Measurements from ENCODE around the gene MAP3K21.

The MAP3K21 gene

DNA sequence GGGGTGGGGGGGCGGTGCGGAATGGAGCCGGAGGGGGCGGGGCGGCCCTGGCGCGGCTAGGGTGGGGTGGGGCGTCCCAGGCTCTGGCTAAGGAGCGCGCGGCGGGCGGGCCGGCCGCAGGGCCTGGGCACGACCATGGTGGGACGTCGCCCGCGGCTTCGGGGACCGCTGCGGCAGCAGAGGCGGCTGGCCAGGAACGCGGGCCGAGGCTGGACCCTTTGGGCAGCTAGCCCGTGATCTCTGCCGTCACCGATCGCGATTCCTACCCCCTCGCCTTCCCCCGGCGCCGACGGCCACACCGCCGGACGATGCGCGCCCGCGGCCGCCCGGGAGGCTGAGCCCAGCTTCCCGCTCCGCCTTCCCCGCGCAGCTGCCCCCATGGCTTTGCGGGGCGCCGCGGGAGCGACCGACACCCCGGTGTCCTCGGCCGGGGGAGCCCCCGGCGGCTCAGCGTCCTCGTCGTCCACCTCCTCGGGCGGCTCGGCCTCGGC is at the start of gene MAP3K21:
Gene MAP3K21 (plus strand): TSS at position 74 of the 491 bp plus-strand sequence. CDS start 305 bp downstream, at position 379.
- ATAC-seq (no peak), DNase-seq (no peak)

DNA sequence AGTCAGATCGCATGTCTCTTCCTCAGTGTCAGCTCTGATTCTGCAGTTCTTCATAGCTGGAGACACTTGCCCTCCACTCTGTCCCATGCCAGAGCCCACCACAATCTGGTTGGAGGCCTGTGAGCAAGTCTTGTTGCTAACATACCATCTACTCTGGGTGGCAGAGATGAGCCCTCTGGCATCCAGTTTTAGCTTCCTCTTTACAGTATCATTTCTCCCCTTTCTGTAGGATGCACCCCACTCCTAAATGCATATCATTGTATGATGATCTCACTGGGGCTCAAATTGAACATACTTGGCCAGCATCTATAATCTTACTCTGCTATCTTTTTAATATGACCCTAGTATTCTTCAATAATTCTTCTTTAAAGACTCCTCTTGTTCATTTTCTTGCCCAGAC is 48.9 kb upstream of the MAP3K21 start:
- ATAC-seq, result no peak
- no peak for DNase-seq

DNA sequence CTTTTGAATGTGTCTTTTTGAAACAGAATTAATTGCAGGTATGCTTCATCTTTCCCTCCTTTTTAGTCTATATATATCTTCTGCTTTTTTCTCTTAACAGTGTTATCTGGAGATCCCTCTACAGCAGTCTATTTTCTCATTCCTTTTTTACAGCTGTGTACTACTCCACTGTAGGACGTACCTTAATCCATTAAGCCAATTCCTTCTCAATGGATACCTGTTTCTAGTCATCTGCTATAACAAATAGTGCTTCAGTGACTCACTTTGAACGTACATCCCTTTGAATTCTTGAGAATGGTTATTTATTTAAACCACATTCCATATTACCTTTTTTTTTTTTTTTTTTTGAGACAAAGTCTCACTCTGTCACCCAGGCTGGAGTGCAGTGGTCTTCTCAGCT is 47.6 kb upstream of the MAP3K21 start:
- DNase-seq (no peak), ATAC-seq (no peak)

DNA sequence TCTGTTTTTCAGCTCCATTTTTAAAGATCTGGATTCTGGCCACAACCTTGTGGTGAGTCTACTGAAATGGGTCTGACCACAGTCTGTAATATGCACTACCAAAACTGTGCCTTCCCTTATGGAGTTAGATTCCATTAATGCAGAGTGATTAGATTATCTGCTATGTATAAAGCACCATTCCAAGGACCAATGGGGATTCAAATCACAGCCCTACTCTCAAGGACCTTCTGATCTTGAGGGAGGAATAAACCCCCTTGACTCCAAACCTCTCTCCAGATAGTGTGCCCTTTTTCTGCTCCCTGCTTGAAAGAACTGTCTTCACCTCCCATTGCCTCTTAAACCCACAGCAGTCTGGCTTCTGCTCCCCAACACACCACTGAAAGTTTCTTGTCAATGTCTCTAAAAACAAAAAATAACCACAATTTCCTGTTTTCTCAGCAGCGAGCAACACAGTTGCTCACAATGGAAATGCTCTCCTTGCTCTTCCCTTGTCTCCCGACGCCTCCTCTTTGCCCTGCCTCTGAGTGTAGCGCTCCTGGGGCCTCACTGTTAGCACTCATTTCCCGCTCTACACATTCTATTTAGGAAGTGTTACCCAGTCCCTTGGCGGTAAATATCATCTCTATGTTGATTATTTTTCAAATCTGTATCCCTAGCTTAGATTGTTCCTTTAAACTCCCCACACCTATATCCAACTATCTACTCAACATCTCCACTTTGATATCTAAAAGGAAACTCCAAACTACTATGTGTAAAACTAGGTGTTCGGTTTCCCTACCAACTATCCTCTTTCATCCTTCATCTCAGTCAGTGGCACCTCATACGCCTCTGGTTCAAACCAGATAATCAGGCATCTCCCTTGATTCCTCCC is 45.6 kb upstream of the MAP3K21 start:
- ATAC-seq (peak; percentile 75), DNase-seq (peak; percentile 6)

DNA sequence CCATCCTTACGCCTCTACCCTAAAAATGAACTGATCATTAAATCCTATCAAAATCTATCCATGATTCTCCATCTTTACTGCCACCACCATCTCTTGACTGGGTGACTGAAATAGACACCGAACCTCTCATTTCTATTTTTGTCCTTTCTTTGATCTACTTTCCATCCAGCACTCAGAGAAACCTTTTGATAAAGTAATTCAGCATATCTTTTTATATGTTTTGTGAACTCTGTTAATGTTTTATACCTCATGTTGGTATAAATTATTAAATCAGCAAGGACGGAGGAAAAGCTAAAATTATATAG is 45.0 kb upstream of the MAP3K21 start:
- no peak for DNase-seq
- ATAC-seq, result peak; percentile 8

DNA sequence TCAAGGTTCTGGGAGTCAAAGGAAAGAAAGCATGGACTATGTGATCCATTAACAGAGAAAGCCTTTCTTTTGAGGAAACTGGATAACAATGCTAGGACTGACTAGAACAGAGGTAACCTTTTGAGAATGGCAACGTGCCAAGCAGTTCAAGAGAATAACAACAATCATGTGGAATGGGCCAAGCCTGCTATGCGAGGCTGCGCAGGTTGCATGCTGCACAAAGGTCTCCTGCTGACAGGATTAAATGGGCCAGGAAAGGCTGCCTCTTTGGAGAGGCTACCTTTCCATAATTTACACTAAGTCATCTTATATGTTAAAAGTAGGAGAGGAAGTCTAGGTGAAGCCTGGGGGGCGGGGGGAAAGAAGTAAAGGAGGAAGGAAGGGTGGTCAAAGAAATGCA is 37.8 kb upstream of the MAP3K21 start:
- ATAC-seq, result no peak

DNA sequence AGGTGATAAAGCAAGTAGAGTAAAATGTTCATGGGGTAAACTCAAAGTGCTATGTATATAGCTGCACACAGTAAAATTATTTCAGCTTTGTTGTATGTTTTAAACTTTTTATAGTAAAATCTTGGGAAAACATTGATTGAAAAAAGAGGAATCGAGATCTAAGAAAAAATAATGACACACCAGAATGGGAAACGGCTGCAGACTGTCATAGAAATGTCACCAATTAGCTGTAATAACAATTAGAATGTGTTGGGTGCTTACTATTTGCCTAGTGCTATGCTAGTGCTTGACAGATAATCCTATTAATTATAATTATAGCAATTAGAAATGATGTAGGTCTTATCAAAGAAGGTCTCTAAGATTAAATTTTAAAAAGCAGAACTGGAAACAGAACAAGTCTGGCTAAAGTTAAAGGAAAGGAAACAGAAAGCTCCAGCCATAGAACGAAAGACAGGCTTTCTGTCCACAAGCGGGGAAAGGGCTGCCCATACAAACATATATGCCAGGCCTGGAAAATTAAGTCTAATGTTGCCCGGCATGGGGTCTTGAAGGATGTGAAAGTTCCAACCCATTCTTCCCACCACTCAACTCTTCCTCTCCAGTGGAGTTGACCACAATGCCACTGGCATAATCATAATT is 37.0 kb upstream of the MAP3K21 start:
- no peak for ATAC-seq
- DNase-seq, result no peak

More for the DNA sequence above, 37.8 kb upstream of the MAP3K21 start:
- DNase-seq, result no peak

DNA sequence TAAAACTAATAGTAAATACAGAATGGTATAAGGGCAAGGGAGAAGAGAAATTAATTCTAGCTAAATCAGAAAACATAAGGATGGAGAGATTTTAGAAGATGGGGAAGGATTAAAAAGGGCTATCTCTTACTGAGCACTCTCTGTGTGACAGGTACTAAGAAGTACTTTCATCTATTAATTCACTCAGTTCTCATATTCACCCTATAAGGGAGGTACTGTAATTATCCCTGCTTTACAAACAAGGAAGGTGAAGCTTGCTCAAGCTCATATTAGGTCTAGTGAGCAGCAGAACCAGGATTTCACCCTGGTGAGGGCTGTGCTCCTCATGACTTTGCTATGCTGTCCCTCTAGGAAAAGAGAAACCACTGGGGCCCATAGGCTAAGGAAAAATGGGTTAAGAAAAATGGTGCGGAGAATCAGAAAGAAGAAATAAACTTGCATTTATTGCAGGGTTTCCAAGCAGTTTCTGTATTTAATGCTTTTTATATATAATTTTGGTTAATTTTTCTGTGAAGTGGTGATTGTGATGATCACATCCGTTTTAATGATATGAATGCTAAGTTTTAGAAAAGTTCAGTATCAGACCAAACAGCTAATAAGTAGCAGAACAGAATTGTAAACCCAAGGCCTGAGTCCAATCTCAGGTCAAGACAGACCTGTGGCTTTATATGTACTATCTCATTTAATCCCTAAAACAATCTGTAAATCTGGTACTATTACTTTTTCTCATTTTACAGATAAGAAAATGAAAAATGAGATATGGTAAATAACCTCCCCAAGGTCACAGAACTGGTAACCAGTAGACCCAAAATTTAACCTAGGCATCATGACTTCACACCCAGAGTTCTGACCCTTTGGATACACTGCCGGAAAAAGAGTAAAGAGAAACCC is 33.7 kb upstream of the MAP3K21 start:
- no peak for DNase-seq
- ATAC-seq, result no peak

DNA sequence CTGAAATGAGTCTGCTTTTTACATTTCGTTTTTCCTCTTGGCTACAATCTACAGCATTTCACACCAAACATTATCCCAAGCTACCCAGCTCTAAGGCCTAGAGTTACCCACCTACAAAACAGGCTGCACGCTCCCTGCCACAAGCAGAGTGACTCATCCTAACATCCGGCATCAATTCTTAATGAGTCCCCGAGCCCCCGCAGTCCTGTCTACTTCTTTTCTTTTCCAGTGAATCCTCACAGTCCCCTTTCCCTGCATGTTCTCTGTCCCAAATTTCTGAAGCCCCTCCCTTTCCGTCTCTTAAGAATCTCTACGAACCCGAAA is 32.6 kb upstream of the MAP3K21 start:
- ATAC-seq (peak; percentile 79), DNase-seq (peak; percentile 43)

DNA sequence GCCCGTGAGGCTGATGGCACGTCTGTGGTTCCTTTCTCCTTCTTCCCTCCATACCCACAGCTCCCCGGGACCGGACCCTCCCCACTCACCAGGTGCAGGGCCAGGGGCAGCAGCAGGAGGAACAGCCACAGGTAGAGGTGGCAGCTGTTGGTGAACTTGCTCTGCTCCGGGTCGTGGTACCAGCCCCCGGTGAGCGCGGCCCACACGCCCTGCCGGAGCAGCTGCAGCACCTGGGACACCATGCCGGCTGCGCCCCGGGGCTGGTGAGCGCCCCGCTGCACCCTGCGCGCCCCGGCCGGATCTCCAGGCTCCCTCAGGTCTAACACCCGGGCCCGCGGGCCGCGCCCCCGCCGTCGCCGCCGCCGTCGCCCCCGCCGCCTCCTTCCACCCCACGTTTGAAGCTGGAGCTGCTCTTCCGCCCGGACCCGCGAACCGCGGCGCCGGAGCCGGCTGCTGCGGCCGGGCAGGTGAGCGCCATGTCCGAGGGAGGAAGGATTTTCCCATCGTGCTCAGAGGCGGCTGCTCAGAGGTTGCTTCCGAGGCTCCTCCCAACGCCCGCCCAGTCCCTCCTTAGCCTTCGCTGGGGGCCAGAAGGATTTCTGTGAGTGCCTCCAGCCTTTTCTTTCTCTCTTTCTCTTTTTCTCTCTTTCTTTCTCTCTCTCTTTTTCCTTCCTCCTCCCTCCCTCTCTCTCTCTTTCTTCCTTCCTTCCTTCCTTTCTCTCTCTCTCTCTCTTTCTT is 32.1 kb upstream of the MAP3K21 start, which contains the start of gene PCNX2:
Gene PCNX2 (minus strand): TSS at position 489 of the 738 bp plus-strand sequence. CDS start 247 bp downstream, at position 242.
- DNase-seq, result peak; percentile 77
- ATAC-seq, result peak; percentile 94

DNA sequence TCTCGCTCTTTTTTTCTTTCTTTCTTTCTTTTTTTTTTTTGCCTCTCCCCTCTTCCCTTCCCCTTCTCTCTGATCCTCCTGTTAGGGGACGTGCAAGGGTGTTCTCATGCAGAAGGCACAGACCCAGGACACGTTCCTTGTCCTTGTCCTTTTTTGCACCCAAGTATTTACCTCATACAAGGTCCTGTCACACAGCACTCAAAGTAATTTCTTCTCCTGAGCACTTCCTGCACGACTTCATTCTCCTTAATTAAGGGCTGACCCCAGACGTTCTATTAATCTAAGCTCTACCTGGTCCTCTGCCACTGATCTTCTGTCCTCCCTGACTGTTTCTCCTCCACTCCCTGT is 31.6 kb upstream of the MAP3K21 start:
- ATAC-seq (no peak), DNase-seq (no peak)

DNA sequence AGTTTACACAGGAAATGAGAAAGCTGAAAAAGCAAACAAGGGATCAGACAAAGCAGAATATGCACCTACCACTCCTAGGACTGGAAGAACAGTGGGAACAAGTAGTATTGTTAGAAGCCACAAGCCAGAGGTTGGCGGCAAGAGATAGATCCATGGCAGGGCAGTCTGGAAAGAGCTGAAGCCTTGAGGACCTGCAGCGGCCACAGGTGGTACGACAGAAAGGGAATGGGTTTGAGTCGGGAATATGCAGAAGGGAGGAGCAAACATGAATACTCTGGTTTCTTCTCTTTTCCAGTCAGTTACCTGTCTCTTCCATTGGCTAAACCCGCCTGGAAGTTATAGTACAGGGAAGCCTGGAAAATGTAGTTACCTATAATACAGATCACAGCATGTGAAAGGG is 28.1 kb upstream of the MAP3K21 start:
- DNase-seq (no peak), ATAC-seq (no peak)

DNA sequence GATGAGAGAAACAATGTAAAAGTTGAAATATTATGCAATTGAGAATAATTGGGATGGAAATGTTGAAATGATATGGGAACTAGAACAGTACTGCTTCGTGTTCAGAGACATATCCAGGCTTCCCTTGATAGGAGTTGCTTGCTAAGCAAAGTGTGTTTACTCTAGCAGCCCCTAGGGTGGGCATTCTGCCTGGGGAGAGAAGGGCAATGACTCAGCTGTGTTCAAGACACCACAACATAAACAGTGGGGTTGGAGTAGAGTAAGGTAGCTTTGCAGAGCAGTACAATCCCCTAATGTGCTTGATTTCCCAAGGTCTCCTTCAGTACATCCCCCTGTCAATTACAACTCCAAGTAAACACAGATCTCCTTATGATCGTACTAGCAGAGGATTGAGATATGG is 27.2 kb upstream of the MAP3K21 start:
- DNase-seq, result no peak
- ATAC-seq, result no peak

DNA sequence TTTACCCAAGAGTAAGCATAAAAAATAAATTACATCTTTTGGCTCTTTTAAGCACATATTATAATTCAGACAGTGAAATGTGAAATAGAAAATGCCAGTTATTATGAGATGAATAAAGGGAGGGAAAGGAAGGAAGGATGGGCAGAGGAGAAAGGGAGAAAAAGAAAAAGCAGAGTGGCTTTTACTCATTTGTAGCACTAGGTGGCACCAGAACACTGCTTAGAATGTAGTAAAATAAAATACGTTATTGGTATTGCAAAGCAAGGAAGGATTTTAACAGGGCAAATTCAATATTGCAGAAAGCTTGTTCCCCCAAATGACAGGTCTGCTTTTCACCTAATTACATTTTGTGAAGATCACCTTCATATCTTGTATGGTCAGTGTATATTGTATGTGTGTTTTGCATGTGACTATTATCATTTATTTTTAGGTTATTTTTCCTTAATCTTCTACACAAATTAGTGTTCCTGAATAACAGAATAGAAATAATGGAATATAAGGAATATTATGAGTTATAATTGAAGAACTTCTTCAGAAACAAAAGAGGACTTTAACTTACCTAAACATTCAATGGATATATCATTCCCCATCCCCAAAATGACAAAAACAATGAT is 22.9 kb upstream of the MAP3K21 start:
- DNase-seq, result no peak
- ATAC-seq, result no peak

DNA sequence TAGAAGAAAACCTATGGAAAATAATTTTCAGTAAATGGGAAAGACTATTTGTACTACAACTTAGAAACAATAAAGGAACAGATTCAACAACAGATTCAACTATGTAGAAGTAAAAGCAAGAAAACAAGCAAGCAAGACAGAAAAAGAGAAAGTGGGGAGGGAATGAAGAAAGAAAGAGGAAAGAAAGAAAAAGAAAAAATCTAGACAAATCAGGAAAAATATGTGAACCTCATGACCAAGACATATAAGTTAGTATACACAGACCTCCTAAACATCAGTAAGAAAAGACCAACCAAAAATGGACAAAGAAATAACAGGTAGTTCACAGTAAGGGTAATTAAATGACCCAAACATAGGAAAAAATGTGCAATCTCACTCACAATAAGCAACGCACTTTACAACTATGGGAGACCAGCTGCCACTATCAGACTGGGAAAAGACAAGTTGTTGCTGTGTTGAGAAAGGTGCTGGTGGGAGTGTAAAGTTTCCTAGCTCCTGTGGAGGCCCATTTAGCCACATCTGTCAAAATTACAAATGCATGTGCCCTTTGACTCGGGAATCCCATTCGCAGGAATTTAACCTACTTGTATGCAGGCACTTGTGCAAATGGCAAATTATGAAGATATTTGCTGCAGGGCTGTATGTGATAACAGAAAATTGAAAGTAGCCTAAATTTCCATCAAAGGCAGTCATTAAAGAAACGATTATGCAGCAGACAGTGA is 13.9 kb upstream of the MAP3K21 start:
- DNase-seq (no peak), ATAC-seq (no peak)

DNA sequence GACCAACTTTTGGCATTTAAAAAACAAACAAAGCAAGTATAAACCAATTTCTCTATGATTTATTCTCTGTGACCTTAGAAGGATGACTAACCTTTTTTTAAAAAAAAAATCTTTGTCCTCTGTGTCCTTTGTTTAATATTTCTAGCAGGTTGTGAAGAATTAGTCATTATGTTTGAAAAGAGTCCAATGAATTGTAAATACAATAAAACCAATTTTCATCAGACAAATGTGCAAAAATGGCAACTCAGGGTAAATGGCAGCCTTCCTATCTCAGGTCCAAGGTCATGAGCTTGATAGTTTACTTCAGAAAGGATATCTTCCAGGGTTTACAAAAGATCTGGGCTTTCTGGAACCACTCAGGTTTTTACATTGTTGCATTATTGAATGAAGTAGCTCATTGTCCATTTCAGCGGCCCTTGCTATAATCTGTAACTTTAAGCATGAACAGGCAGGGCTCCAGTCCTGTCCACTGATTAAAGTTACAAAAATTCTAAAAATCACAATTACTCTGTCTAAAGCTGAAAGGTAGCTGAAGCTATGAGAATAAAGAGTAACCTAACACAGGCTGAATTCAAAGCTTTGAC is 11.7 kb upstream of the MAP3K21 start:
- ATAC-seq (no peak), DNase-seq (no peak)

DNA sequence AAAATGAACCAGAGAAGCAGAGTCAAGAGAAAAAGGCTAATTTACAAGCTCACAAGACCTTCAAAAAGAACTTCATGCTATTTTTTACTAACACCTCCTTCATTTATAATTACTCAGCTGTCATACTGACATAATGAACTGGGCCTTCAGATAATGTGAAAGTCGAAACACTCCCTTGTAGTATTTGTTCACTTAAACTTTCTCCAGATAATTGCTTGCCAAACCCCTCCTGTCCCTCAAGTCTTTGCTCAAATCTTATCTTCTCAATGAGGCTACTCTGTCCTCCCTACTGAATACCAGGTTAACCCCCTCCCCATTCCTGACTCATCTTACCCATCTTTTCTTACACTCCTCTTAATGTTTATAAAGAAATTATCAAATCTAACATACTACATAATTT is 11.1 kb upstream of the MAP3K21 start:
- ATAC-seq, result no peak
- DNase-seq, result no peak

DNA sequence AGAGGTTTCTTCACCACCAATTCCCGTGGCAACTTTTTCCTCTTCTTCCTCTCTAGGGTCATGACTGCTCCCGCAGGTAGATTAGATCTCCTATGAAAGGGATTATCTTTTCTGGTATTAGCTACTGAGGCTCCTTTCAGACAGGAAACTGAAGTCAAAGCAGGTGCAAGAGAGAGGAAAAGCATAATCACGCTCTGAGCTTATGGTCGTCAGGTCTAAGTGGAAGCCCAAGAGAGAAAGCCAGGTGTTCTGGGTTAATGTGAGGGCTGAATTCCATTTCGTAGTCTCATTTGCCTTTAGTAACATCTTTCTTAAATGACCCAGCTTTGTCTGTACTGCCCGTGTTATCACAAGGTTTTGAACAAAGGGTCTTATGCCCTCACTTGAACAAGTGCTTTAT is 8.3 kb upstream of the MAP3K21 start:
- no peak for ATAC-seq
- DNase-seq, result no peak

DNA sequence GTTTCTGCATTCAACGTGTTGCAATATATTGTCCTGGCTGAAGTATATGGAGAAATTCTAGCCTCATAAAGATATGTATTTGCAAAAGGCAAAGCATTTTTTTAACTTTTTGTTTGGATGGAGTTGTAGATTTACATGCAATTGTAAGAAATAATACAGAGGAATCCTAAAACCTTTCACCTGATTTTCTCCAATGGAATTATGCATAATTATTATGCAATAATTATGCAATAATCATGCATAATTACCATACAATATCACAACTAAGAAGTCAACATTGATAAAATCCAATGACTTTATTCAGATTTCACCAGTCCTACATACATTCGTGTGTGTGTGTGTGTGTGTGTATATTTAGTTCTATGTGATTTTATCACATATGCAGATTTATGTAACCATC is 7.5 kb upstream of the MAP3K21 start:
- no peak for ATAC-seq

DNA sequence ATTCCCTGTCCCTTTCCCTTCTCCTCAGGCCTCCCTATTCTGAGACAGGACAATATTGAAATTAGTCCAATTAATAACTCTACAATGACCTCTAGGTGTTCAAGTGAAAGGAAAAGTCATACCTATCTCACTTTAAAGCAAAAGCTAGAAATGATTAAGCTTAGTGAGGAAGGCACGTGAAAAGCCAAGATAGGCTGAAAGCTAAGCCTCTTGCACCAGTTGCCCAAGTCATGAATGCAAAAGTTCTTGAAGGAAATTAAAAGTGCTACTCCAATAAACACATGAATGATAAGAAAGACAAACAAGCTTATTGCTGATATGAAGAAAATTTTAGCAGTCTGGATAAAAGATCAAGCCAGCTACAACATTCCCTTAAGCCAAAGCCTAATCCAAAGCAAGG is 3.8 kb upstream of the MAP3K21 start:
- ATAC-seq (no peak), DNase-seq (no peak)

More for the DNA sequence above, 7.5 kb upstream of the MAP3K21 start:
- DNase-seq, result no peak

DNA sequence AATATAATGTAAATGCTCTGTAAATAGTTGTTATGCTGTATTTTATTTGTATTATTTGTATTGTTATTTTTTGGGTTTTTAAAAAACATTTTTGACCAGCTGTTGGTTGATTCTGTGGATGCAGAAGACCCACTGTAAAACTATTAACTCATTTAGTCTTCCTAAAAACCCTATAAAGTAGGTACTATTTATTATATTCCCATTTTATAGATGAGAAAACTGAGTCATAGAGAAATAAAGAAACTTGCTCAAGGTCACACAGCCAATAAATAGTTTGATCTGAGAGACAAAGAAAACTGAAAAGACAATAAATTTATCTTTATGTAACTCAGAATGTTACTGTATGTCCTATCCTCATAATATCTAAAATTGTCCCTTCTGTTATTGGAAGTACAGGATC is 1.2 kb upstream of the MAP3K21 start:
- no peak for DNase-seq

More for the DNA sequence above, 1.2 kb upstream of the MAP3K21 start:
- no peak for ATAC-seq

All from stimulated activated naive CD8-positive, alpha-beta T cell treated with anti-CD3 and anti-CD28 coated beads, Interleukin-15, Interleukin-2, amounts not matched to agents 100 U/mL and 50 U/mL, for 24 hours (primary cell).